ENCODE data around the gene PDP2. TPM values are rescaled to one million over a fixed set of nuclear protein-coding genes. Genes with fewer than 3 reads are reported as not detected.

Gene PDP2
- polyA plus RNA-seq, 1 of the 3 experiments (the other 2 are of a cell fraction): 4.7 TPM

GRCh38 chr16:66919569-66920298 is 39.4 kb downstream of the PDP2 start:
- Histone ChIP-seq H3K4me3 (ENCODE audit: low read depth in 2 of 2, low read length in 1 of 2) (no peak overlapping the region), H3K9ac (no peak overlapping the region), H3F3A (replicated peaks; ENCODE audit: insufficient read depth) (no peaks in the 10 kb centered on the region), H2AFZ (ENCODE audit: low read depth) (no peak overlapping the region), H3K9me2 (no peaks in the 10 kb centered on the region), H3K79me2 (ENCODE audit: insufficient read depth) (no peaks in the 10 kb centered on the region), H3K27me3 (ENCODE audit: insufficient read depth) (no peaks in the 10 kb centered on the region), H3K27ac (ENCODE audit: low read depth in 2 of 2, low read length in 1 of 2) (no peak overlapping the region), H3K4me1 (ENCODE audit: control insufficient read depth in 1 of 2, insufficient read depth in 2 of 2, low read depth in 1 of 2, low read length in 1 of 2) (no peaks in the 10 kb centered on the region; a peak in 1 of 4 replicates), H3K36me3 (replicated peaks in 1 of 2; ENCODE audit: control insufficient read depth in 1 of 2, insufficient read depth in 2 of 2, low read length in 1 of 2) (no peaks in the 10 kb centered on the region), H3K9me3 (no peaks in the 10 kb centered on the region), H4K20me1 (ENCODE audit: insufficient read depth) (no peaks in the 10 kb centered on the region), H3K4me2 (no peak overlapping the region)
- 45% methylated on average over 4 of the region's 5 CpGs for WGBS (ENCODE audit: low lambda C conversion rate)
- TF ChIP-seq GABPA (IDR thresholded peaks at IDR 0.05; ENCODE audit: low read depth) (no peak), USF2 (IDR thresholded peaks at IDR 0.05; ENCODE audit: borderline replicate concordance, low read depth, low read length) (no peak), NRF1 (IDR thresholded peaks at IDR 0.05; ENCODE audit: low read depth, low read length) (no peak)
- POLR2A ChIA-PET: no interaction called here
- CTCF ChIA-PET: interaction anchor here (0.8 to 13.6 kb wide), 3 partner anchors 8 to 24 kb away, joined by 5 to 174 read pairs (median 13); no protein-coding TSS in a partner anchor
- no peak for DNase-seq

- Histone ChIP-seq H3K79me2 (ENCODE audit: insufficient read depth) (no peaks in the 10 kb centered on the region), H3K9ac (no peak overlapping the region), H3K4me1 (ENCODE audit: control insufficient read depth in 1 of 2, insufficient read depth in 2 of 2, low read depth in 1 of 2, low read length in 1 of 2) (no peaks in the 10 kb centered on the region; a peak in 1 of 4 replicates), H4K20me1 (ENCODE audit: insufficient read depth) (no peaks in the 10 kb centered on the region), H3F3A (replicated peaks; ENCODE audit: insufficient read depth) (no peaks in the 10 kb centered on the region), H3K9me2 (no peaks in the 10 kb centered on the region), H3K9me3 (no peaks in the 10 kb centered on the region), H3K36me3 (replicated peaks in 1 of 2; ENCODE audit: control insufficient read depth in 1 of 2, insufficient read depth in 2 of 2, low read length in 1 of 2) (no peaks in the 10 kb centered on the region), H3K4me3 (ENCODE audit: low read depth in 2 of 2, low read length in 1 of 2) (no peak overlapping the region), H3K27ac (ENCODE audit: low read depth in 2 of 2, low read length in 1 of 2) (no peak overlapping the region), H3K4me2 (no peak overlapping the region), H2AFZ (ENCODE audit: low read depth) (no peak overlapping the region), H3K27me3 (ENCODE audit: insufficient read depth) (no peaks in the 10 kb centered on the region)
- TF ChIP-seq NFIC (IDR thresholded peaks at IDR 0.05; ENCODE audit: borderline replicate concordance): no peak
- TF ChIP-seq FOXM1 (IDR thresholded peaks at IDR 0.05; ENCODE audit: low read depth): no peak
- no peak for TF ChIP-seq TCF12 (IDR thresholded peaks at IDR 0.05)
- no peak for TF ChIP-seq MEF2A (IDR thresholded peaks at IDR 0.05; ENCODE audit: borderline replicate concordance, low read depth)
- no peak for TF ChIP-seq GABPA (IDR thresholded peaks at IDR 0.05; ENCODE audit: low read depth)
- no peak for TF ChIP-seq EP300 (IDR thresholded peaks at IDR 0.05; ENCODE audit: borderline replicate concordance in 1 of 2, low read depth in 1 of 2, low read length in 1 of 2)
- TF ChIP-seq CTCF (IDR thresholded peaks at IDR 0.05): no peak
- TF ChIP-seq RXRA (IDR thresholded peaks at IDR 0.05; ENCODE audit: borderline replicate concordance, low read depth): no peak
- TF ChIP-seq FOSL2 (IDR thresholded peaks at IDR 0.05; ENCODE audit: borderline replicate concordance, low read depth): no peak
- TF ChIP-seq PBX3 (IDR thresholded peaks at IDR 0.05): no peak
- TF ChIP-seq SMC3 (IDR thresholded peaks at IDR 0.05; ENCODE audit: low read depth, low read length): no peak
- no peak for TF ChIP-seq FOXJ3 (CRISPR knock-in tag; IDR thresholded peaks at IDR 0.05)
- no peak for TF ChIP-seq POLR2AphosphoS5 (IDR thresholded peaks at IDR 0.05; ENCODE audit: low read depth, low read length)
- no peak for TF ChIP-seq MAX (IDR thresholded peaks at IDR 0.05; ENCODE audit: low read depth)
- no peak for TF ChIP-seq USF2 (IDR thresholded peaks at IDR 0.05; ENCODE audit: borderline replicate concordance, low read depth, low read length)
- no peak for TF ChIP-seq NRF1 (IDR thresholded peaks at IDR 0.05; ENCODE audit: low read depth, low read length)
- WGBS (ENCODE audit: low lambda C conversion rate): 43% methylated on average over 2 of the region's 2 CpGs
- DNase-seq: no peak
- ChIA-PET POLR2A (no interaction called here), CTCF (interaction anchor here (0.8 to 13.6 kb wide), 3 partner anchors 8 to 25 kb away, joined by 5 to 174 read pairs (median 13); no protein-coding TSS in a partner anchor)
These were observed 39.9 kb downstream of the PDP2 start for GRCh38 chr16:66920299-66920590.
